Measurements from ENCODE around the gene ETNK2. TPM values are rescaled to one million over a fixed set of nuclear protein-coding genes. Genes with fewer than 3 reads are reported as not detected.

ETNK2 gene
- total and polyA plus RNA-seq, 2 experiments from 2014 or later, result 7.6 to 26.2 TPM

Other genes with a start within 250 kb of the ETNK2 start
- gene SOX13, start 78.9 kb downstream of the ETNK2 start, total RNA-seq (2014; rRNA removed; shearing (Covaris generic)), result 105 and 123 TPM in 2 replicates
- 28.6 and 32.3 TPM in 2 replicates for gene SOX13, start 78.9 kb downstream of the ETNK2 start, polyA plus RNA-seq (2016; fragmentation: Nextera tagmentation; extraction: Ambion mirVana)
- gene REN, start 14.3 kb upstream of the ETNK2 start, total RNA-seq (2014; rRNA removed; shearing (Covaris generic)), result not detected in 2 replicates
- gene REN, start 14.3 kb upstream of the ETNK2 start, polyA plus RNA-seq (2016; fragmentation: Nextera tagmentation; extraction: Ambion mirVana), result not detected in 2 replicates
- gene KISS1, start 44.4 kb upstream of the ETNK2 start, total RNA-seq (2014; rRNA removed; shearing (Covaris generic)), result 0.70 TPM in 1 of 2 replicates, not detected in the other
- gene KISS1, start 44.4 kb upstream of the ETNK2 start, polyA plus RNA-seq (2016; fragmentation: Nextera tagmentation; extraction: Ambion mirVana), result not detected in 2 replicates
- 3.0 and 7.0 TPM in 2 replicates for gene GOLT1A, start 61.9 kb upstream of the ETNK2 start, total RNA-seq (2014; rRNA removed; shearing (Covaris generic))
- 7.2 and 10.7 TPM in 2 replicates for gene GOLT1A, start 61.9 kb upstream of the ETNK2 start, polyA plus RNA-seq (2016; fragmentation: Nextera tagmentation; extraction: Ambion mirVana)
- 4.3 and 6.2 TPM in 2 replicates for gene PLEKHA6, start 207.9 kb upstream of the ETNK2 start, total RNA-seq (2014; rRNA removed; shearing (Covaris generic))
- 2.5 and 2.8 TPM in 2 replicates for gene PLEKHA6, start 207.9 kb upstream of the ETNK2 start, polyA plus RNA-seq (2016; fragmentation: Nextera tagmentation; extraction: Ambion mirVana)